Psoas muscle (tissue), 8 donors: ENCODE measurements around the gene RPL13A. TPM values are rescaled to one million over a fixed set of nuclear protein-coding genes. Genes with fewer than 3 reads are reported as not detected.

Experiments used
- ATAC-seq, 4 donors: fragments of 200-7000 bp; cut with Tn5 transposase; one replicate each; pipeline ENCODE4 v1.9.1; 2020; ENCODE audit warnings: moderate library complexity in 3 of 4, mild to moderate bottlenecking in 2 of 4
- DNase-seq, 2 donors: peaks; one replicate each; pipeline ENCODE4 v3.0.0-alpha.2; 2020
- H3K27ac ChIP-seq: fragments of 200-600 bp; one replicate; pipeline ENCODE4 v1.8.0; 2022
- H3K27me3 ChIP-seq, 3 donors: fragments of 200-600 bp in 1 of 3; one replicate each; pipeline versions ENCODE4 v1.6.1 to v1.8.0; 2013 to 2022; ENCODE audit warnings: low read length in 2 of 3, mild to moderate bottlenecking in 2 of 3, moderate library complexity in 1 of 3; ENCODE audit not compliant: insufficient read depth in 3 of 3
- H3K36me3 ChIP-seq, 2 donors: fragments of 200-600 bp in 1 of 2; one replicate each; pipeline versions ENCODE4 v1.6.1 to v1.8.0; 2013 to 2022; ENCODE audit warnings: low read depth in 1 of 2, mild to moderate bottlenecking in 1 of 2, moderate library complexity in 1 of 2; ENCODE audit not compliant: insufficient read depth in 1 of 2
- H3K4me1 ChIP-seq: fragments of 200-600 bp; one replicate; pipeline ENCODE4 v1.8.0; 2022
- H3K4me3 ChIP-seq: fragments of 200-600 bp; one replicate; pipeline ENCODE4 v1.8.0; 2022; ENCODE audit warnings: mild to moderate bottlenecking
- H3K9me3 ChIP-seq: fragments of 200-600 bp; one replicate; pipeline ENCODE4 v1.8.0; 2022
- CTCF ChIP-seq: fragments of 200-600 bp; IDR thresholded peaks from one replicate; pipeline ENCODE4 v1.8.0; 2022; ENCODE audit warnings: antibody characterized with exemption
- WGBS, 3 donors: extraction: QIAGEN DNeasy Blood & Tissue Kit; methylation state at CpG; one replicate each; pipeline versions ENCODE4 v1.1.6 to v1.1.7; 2013; 5-methylcytosine and 5-hydroxymethylcytosine counted together
- intact Hi-C, 2 donors: fragments of 100-400 bp; cut with DNase I; formaldehyde crosslinking; loops; one replicate each; pipeline versions ENCODE4 v1.11.0 to v1.14.2; 2022
- polyA plus RNA-seq, 3 donors: library from polyadenylated mRNA; stranded (reverse); fragments of 200-250 nt; gene quantifications; one replicate each; pipeline ENCODE4 v1.2.3, GENCODE V29; 2013
- total RNA-seq, 4 donors: library from RNA; stranded (reverse); fragmentation: NEBNext Ultra II Directional in 2 of 4; extraction: Animal tissue kit (Norgen Biotek cat#: 25700) in 2 of 4; gene quantifications; one replicate each; pipeline versions ENCODE4 v1.2.1 to v1.2.4, GENCODE V29; 2021 to 2023
- donor health status: healthy with polysubstance abuse.
- donor health status: DM: no; HTN: no; CAD: no; lungs with moderate emphysema.
- donor health status: Bipolar disorder and iron deficiency.
- donor health status: healthy.
- donor health status: DM: yes; HTN: yes; CAD: no.
- donor health status: DM: no; HTN: no; CAD: no.
- donor health status: DM: no; HTN: no; CAD: no.
- donor health status: DM: yes; HTN: yes; CAD: no.

RPL13A gene
- total and polyA plus RNA-seq, 7 donors, result 1,392 to 2,955 (median 1,992) TPM

GRCh38 chr19:49528211-49528771 lies 40.9 kb downstream of the RPL13A start:
- TF ChIP-seq CTCF, result no peak
- Histone ChIP-seq H3K4me3 (peak overlapping the region; percentile 67), H3K4me1 (peaks cover 3% of the 10 kb centered on the region), H3K36me3 (peaks cover 0 to 6% of the 10 kb centered on the region in 2 donors), H3K27me3 (no peaks in the 10 kb centered on the region), H3K27ac (peak overlapping the region; percentile 68), H3K9me3 (no peaks in the 10 kb centered on the region)
- intact Hi-C loops, result no loop called here
- ATAC-seq (peak; percentile 1 to 21 (median 14)), DNase-seq (peak in 1 of 2 donors; percentile 52)
- 23 to 36% (median 33%) methylated on average over 25 of the region's 25 CpGs for WGBS, 3 donors

- Histone ChIP-seq H3K4me1 (peaks cover 10% of the 10 kb centered on the region), H3K27me3 (no peaks in the 10 kb centered on the region), H3K27ac (no peak overlapping the region), H3K36me3 (peaks cover 0 to 3% of the 10 kb centered on the region in 2 donors), H3K9me3 (no peaks in the 10 kb centered on the region), H3K4me3 (no peak overlapping the region)
- DNase-seq (no peak), ATAC-seq (no peak)
- TF ChIP-seq CTCF, result no peak
- 86 to 87% (median 87%) methylated on average over 7 of the region's 7 CpGs for WGBS, 3 donors
- intact Hi-C loops, result no loop called here
Measured at GRCh38 chr19:49530708-49531107, 43.3 kb downstream of the RPL13A start.

GRCh38 chr19:49533551-49534488 lies 46.4 kb downstream of the RPL13A start:
- ATAC-seq (peak; percentile 93 to 96 (median 94)), DNase-seq (peak; percentile 84 to 89)
- TF ChIP-seq CTCF, result peak; percentile 33
- intact Hi-C loops, result no loop called here
- H3K9me3 ChIP-seq, result no peaks in the 10 kb centered on the region
- peak overlapping the region; percentile 72 for H3K4me3 ChIP-seq
- H3K27me3 ChIP-seq, result no peaks in the 10 kb centered on the region
- peak overlapping the region; percentile 77 for H3K27ac ChIP-seq
- peaks cover 0 to 15% of the 10 kb centered on the region in 2 donors for H3K36me3 ChIP-seq
- 2 to 7% (median 2%) methylated on average over 42 to 87 of the region's 87 CpGs for whole genome bisulfite sequencing, 3 donors
- H3K4me1 ChIP-seq, result peaks cover 10% of the 10 kb centered on the region

- Histone ChIP-seq H3K36me3 (peaks cover 0 to 20% of the 10 kb centered on the region in 2 donors), H3K27ac (peak overlapping the region; percentile 77), H3K27me3 (no peaks in the 10 kb centered on the region), H3K9me3 (no peaks in the 10 kb centered on the region), H3K4me1 (peaks cover 10% of the 10 kb centered on the region), H3K4me3 (peak overlapping the region; percentile 72)
- DNase-seq (no peak), ATAC-seq (no peak)
- TF ChIP-seq CTCF, result no peak
- WGBS, 3 donors, result 79 to 88% (median 84%) methylated on average over 8 of the region's 8 CpGs
- intact Hi-C loops, result no loop called here
Measured at GRCh38 chr19:49534632-49535385, 47.4 kb downstream of the RPL13A start.
